ENCODE results near the gene ZNF605. TPM values are rescaled to one million over a fixed set of nuclear protein-coding genes. Genes with fewer than 3 reads are reported as not detected.
"Not testable (repeated sequence)": the region's sequence is repeated elsewhere in the genome, so short reads cannot be mapped to it uniquely, and the experiment has no call there.

The ZNF605 gene
- total and polyA plus RNA-seq, 2 donors (not counting 1 experiment from before 2014, with no cell fraction given): 6.0 to 21.7 TPM

DNA sequence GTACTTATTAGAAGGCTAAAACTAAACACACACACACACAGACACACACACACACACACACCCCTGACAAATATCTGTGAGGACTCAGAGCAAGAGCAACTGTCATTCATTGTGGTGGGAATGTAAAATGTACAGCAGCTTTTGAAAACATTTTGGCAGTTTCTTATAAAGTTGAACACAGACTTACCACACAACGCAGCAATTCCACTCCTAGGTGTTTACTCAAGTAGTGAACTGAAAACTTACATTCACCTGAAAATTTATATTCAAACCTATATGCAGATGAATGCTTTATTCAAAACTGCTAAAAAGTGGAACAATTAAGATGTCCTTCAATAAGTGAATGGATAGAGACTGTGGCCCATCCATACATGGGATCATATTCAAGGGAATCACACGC lies 18.6 kb downstream of the ZNF605 start:
- peaks cover 0 to 13% of the 10 kb centered on the region in 2 experiments for H3K36me3 ChIP-seq (replicated peaks in 1 of 2; ENCODE audit: control extremely low read depth in 1 of 2, control insufficient read depth in 1 of 2, extremely low read depth in 1 of 2, insufficient read depth in 2 of 2, low read length in 1 of 2)
- no peaks in the 10 kb centered on the region for H3K27me3 ChIP-seq (replicated peaks in 1 of 4; ENCODE audit: control extremely low read depth in 1 of 4, control insufficient read depth in 3 of 4, insufficient read depth in 4 of 4, low read length in 3 of 4)
- ChIA-PET CTCF (no interaction called here), POLR2A (no interaction called here)
- H3K27ac ChIP-seq (ENCODE audit: low read length in 2 of 2): no peak overlapping the region
- Mint-ChIP-seq H3K27me3 (no peaks in the 10 kb centered on the region), H3K27ac (no peak overlapping the region), H3K4me1 (no peaks in the 10 kb centered on the region), H3K4me3 (no peak overlapping the region), H3K9me3 (ENCODE audit: insufficient read depth) (peaks cover 29% of the 10 kb centered on the region)
- no peak overlapping the region for H3K4me2 ChIP-seq (replicated peaks; ENCODE audit: low read depth, low read length, poor library complexity, severe bottlenecking)
- no peak overlapping the region for H3K4me3 ChIP-seq (ENCODE audit: control extremely low read depth in 1 of 5, extremely low read depth in 1 of 5, insufficient read depth in 1 of 5, low read depth in 2 of 5, low read length in 4 of 5)
- intact Hi-C loops (cut with micrococcal nuclease): no loop called here
- H3K9me3 ChIP-seq (ENCODE audit: control extremely low read depth in 1 of 3, control insufficient read depth in 2 of 3, insufficient read depth in 1 of 3, low read length in 2 of 3): peaks cover 0 to 73% (median 49%) of the 10 kb centered on the region in 3 donors
- H3K79me2 ChIP-seq (ENCODE audit: control insufficient read depth, insufficient read depth, low read length): no peaks in the 10 kb centered on the region
- no peak for DNase-seq
- TF ChIP-seq EZH2 (IDR thresholded peaks at IDR 0.05; ENCODE audit: borderline replicate concordance, insufficient read depth, low read depth, low read length, poor library complexity, severe bottlenecking): no peak
- TF ChIP-seq, protein P1, sequence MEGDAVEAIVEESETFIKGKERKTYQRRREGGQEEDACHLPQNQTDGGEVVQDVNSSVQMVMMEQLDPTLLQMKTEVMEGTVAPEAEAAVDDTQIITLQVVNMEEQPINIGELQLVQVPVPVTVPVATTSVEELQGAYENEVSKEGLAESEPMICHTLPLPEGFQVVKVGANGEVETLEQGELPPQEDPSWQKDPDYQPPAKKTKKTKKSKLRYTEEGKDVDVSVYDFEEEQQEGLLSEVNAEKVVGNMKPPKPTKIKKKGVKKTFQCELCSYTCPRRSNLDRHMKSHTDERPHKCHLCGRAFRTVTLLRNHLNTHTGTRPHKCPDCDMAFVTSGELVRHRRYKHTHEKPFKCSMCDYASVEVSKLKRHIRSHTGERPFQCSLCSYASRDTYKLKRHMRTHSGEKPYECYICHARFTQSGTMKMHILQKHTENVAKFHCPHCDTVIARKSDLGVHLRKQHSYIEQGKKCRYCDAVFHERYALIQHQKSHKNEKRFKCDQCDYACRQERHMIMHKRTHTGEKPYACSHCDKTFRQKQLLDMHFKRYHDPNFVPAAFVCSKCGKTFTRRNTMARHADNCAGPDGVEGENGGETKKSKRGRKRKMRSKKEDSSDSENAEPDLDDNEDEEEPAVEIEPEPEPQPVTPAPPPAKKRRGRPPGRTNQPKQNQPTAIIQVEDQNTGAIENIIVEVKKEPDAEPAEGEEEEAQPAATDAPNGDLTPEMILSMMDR (IDR thresholded peaks at IDR 0.05): no peak
- H4K20me1 ChIP-seq (ENCODE audit: control insufficient read depth, insufficient read depth, low read length, poor library complexity, severe bottlenecking): no peaks in the 10 kb centered on the region
- ATAC-seq (ENCODE audit: low read depth): no peak
- H2AFZ ChIP-seq (ENCODE audit: insufficient read depth, low read depth, low read length, poor library complexity, severe bottlenecking): no peak overlapping the region
- no peak overlapping the region for H3K9ac ChIP-seq (ENCODE audit: low read length)
- no CpG with 5 or more reads among the region's 2 CpGs for WGBS (ENCODE audit: insufficient coverage)
- H3K4me1 ChIP-seq (ENCODE audit: control insufficient read depth in 2 of 2, insufficient read depth in 2 of 2, low read length in 2 of 2): no peaks in the 10 kb centered on the region

GRCh38 chr12:132936921-132937320 lies 19.2 kb downstream of the ZNF605 start:
- H3K4me3 ChIP-seq (ENCODE audit: control extremely low read depth in 1 of 5, extremely low read depth in 1 of 5, insufficient read depth in 1 of 5, low read depth in 2 of 5, low read length in 4 of 5); ATAC-seq (ENCODE audit: low read depth); H3K4me3 Mint-ChIP-seq; H3K27ac ChIP-seq (ENCODE audit: low read length in 2 of 2); H2AFZ ChIP-seq (ENCODE audit: insufficient read depth, low read depth, low read length, poor library complexity, severe bottlenecking); H3K36me3 ChIP-seq (replicated peaks in 1 of 2; ENCODE audit: control extremely low read depth in 1 of 2, control insufficient read depth in 1 of 2, extremely low read depth in 1 of 2, insufficient read depth in 2 of 2, low read length in 1 of 2); H4K20me1 ChIP-seq (ENCODE audit: control insufficient read depth, insufficient read depth, low read length, poor library complexity, severe bottlenecking); intact Hi-C loops (cut with micrococcal nuclease); H3K4me1 Mint-ChIP-seq; H3K4me2 ChIP-seq (replicated peaks; ENCODE audit: low read depth, low read length, poor library complexity, severe bottlenecking); H3K27me3 Mint-ChIP-seq; H3K79me2 ChIP-seq (ENCODE audit: control insufficient read depth, insufficient read depth, low read length); POLR2A ChIA-PET; DNase-seq; CTCF ChIA-PET; H3K4me1 ChIP-seq (ENCODE audit: control insufficient read depth in 2 of 2, insufficient read depth in 2 of 2, low read length in 2 of 2); H3K27ac Mint-ChIP-seq; H3K27me3 ChIP-seq (replicated peaks in 1 of 4; ENCODE audit: control extremely low read depth in 1 of 4, control insufficient read depth in 3 of 4, insufficient read depth in 4 of 4, low read length in 3 of 4); H3K9ac ChIP-seq (ENCODE audit: low read length): not testable (repeated sequence)
- peaks cover 0 to 71% (median 48%) of the 10 kb centered on the region in 3 donors for H3K9me3 ChIP-seq (ENCODE audit: control extremely low read depth in 1 of 3, control insufficient read depth in 2 of 3, insufficient read depth in 1 of 3, low read length in 2 of 3)
- WGBS (ENCODE audit: insufficient coverage): 100% methylated on average over 1 of the region's 8 CpGs
- peaks cover 31% of the 10 kb centered on the region for H3K9me3 Mint-ChIP-seq (ENCODE audit: insufficient read depth)

Measured in B cell (primary cell).